H1 (cell line): ENCODE data around the gene TPD52L2. TPM values are rescaled to one million over a fixed set of nuclear protein-coding genes. Genes with fewer than 3 reads are reported as not detected.
A peak's percentile ranks its signal among the peaks of the same experiment; 100 is the strongest.

Source experiments
- CTCF ChIA-PET: fragments of 300-600 bp; sonication (Branson Sonifier 250); formaldehyde crosslinking; loops from one replicate; lab custom pipeline; 2021; ENCODE audit not compliant: partially characterized antibody; lab: Charles Lee
- POLR2A ChIA-PET: fragments of 300-600 bp; sonication (Branson Sonifier 250); formaldehyde crosslinking; loops from one replicate; lab custom pipeline; 2021; ENCODE audit warnings: inconsistent platforms; ENCODE audit not compliant: partially characterized antibody; lab: Charles Lee
- DNase-seq, 2 experiments: peaks; one replicate each; pipeline versions ENCODE4 v3.0.0 to v3.0.0-alpha.2; 2010 to 2022; ENCODE audit warnings: low spot score in 2 of 2, low read depth in 1 of 2, mixed read lengths in 1 of 2
- FAIRE-seq: peaks from 2 replicates; lab custom pipeline; 2011; peaks lifted over from hg19 to GRCh38; lab: Jason Lieb, UNC
- H2AFZ ChIP-seq: 2 replicates; pipeline ENCODE4 v1.8.1; 2012; ENCODE audit warnings: low read length, inconsistent platforms
- H2AK5ac ChIP-seq: 2 replicates; pipeline ENCODE4 v1.6.1; 2013; ENCODE audit warnings: low read depth, low read length
- H2BK120ac ChIP-seq: replicated peaks from 2 replicates; pipeline ENCODE3; 2013; ENCODE audit warnings: low read depth, low read length, inconsistent platforms
- H2BK12ac ChIP-seq: 2 replicates; pipeline ENCODE4 v1.6.1; 2013; ENCODE audit warnings: low read depth, low read length
- H2BK15ac ChIP-seq: 2 replicates; pipeline ENCODE4 v1.6.1; 2013; ENCODE audit warnings: low read length
- H2BK20ac ChIP-seq: 2 replicates; pipeline ENCODE4 v1.6.1; 2013; ENCODE audit warnings: low read length
- H2BK5ac ChIP-seq: 2 replicates; pipeline ENCODE4 v1.6.1; 2013; ENCODE audit warnings: low read depth, low read length
- H3K14ac ChIP-seq: 2 replicates; pipeline ENCODE4 v1.6.1; 2013; ENCODE audit warnings: inconsistent platforms; ENCODE audit not compliant: insufficient read length
- H3K18ac ChIP-seq: 2 replicates; pipeline ENCODE4 v1.6.1; 2013; ENCODE audit warnings: low read length; ENCODE audit errors: extremely low read depth
- H3K23ac ChIP-seq: 2 replicates; pipeline ENCODE4 v1.6.1; 2013; ENCODE audit warnings: inconsistent platforms; ENCODE audit not compliant: insufficient read length
- H3K23me2 ChIP-seq: 2 replicates; pipeline ENCODE4 v1.6.1; 2013; ENCODE audit warnings: low read depth, low read length
- H3K27ac ChIP-seq: 2 replicates; pipeline ENCODE4 v1.6.1; 2011; ENCODE audit warnings: low read depth, low read length, inconsistent platforms
- H3K27me3 ChIP-seq, 4 experiments: replicated peaks in 1 of 4; 1 replicate in 1 of 4; 2 replicates in 3 of 4; pipeline versions ENCODE4 v1.6.1 to v1.8.1; 2011 to 2013; ENCODE audit warnings: low read length in 3 of 4, mild to moderate bottlenecking in 3 of 4, inconsistent platforms in 2 of 4, mixed read lengths in 2 of 4, moderate library complexity in 1 of 4; ENCODE audit not compliant: control insufficient read depth in 3 of 4, insufficient read depth in 3 of 4; ENCODE audit errors: extremely low read depth in 1 of 4
- H3K36me3 ChIP-seq, 4 experiments: 2 replicates each; pipeline versions ENCODE4 v1.6.1 to v1.8.1; 2011 to 2013; ENCODE audit warnings: mild to moderate bottlenecking in 4 of 4, low read length in 3 of 4, moderate library complexity in 2 of 4, control low read depth in 1 of 4, inconsistent platforms in 1 of 4; ENCODE audit not compliant: insufficient read depth in 4 of 4, control insufficient read depth in 2 of 4
- H3K4ac ChIP-seq: replicated peaks from 2 replicates; pipeline ENCODE3; 2013; ENCODE audit warnings: low read length, low read depth, mixed read lengths, inconsistent platforms; ENCODE audit not compliant: insufficient read length
- H3K4me1 ChIP-seq, 4 experiments: replicated peaks in 1 of 4; 1 replicate in 1 of 4; 2 replicates in 3 of 4; pipeline versions ENCODE4 v1.6.1 to v1.8.1; 2011 to 2013; ENCODE audit warnings: low read length in 3 of 4, inconsistent platforms in 2 of 4, mixed read lengths in 1 of 4; ENCODE audit not compliant: insufficient read depth in 4 of 4, control insufficient read depth in 3 of 4
- H3K4me2 ChIP-seq, 2 experiments: 2 replicates each; pipeline versions ENCODE4 v1.6.1 to v1.8.1; 2011 to 2013; ENCODE audit warnings: low read depth in 2 of 2, low read length in 2 of 2, control low read depth in 1 of 2, inconsistent platforms in 1 of 2, mild to moderate bottlenecking in 1 of 2; ENCODE audit not compliant: insufficient read depth in 1 of 2
- H3K4me3 ChIP-seq, 4 experiments: fragments of 200-600, 300-600 bp in 1 of 4; sonication (generic), shearing (Covaris generic), sonication (Bioruptor Twin) in 1 of 4; 2 replicates each; pipeline versions ENCODE4 v1.5.1 to v1.8.1; 2011 to 2016; ENCODE audit warnings: low read length in 4 of 4, low read depth in 3 of 4, control low read depth in 2 of 4, inconsistent platforms in 2 of 4, mild to moderate bottlenecking in 2 of 4, mixed read lengths in 1 of 4, moderate library complexity in 1 of 4; ENCODE audit not compliant: insufficient read depth in 2 of 4; ENCODE audit errors: extremely low read depth in 1 of 4
- H3K56ac ChIP-seq: replicated peaks from 2 replicates; pipeline ENCODE3; 2013; ENCODE audit warnings: low read depth, mild to moderate bottlenecking, mixed read lengths, low read length, inconsistent platforms; ENCODE audit not compliant: insufficient read length
- H3K79me1 ChIP-seq: 2 replicates; pipeline ENCODE4 v1.6.1; 2013; ENCODE audit warnings: low read depth, low read length, control low read depth
- H3K79me2 ChIP-seq, 2 experiments: 2 replicates each; pipeline versions ENCODE4 v1.6.1 to v1.8.1; 2012 to 2013; ENCODE audit warnings: low read length in 2 of 2, mild to moderate bottlenecking in 2 of 2, inconsistent platforms in 1 of 2; ENCODE audit not compliant: insufficient read depth in 2 of 2, control insufficient read depth in 1 of 2
- H3K9ac ChIP-seq, 4 experiments: replicated peaks in 1 of 4; 1 replicate in 1 of 4; 2 replicates in 3 of 4; pipeline versions ENCODE4 v1.6.1 to v1.8.1; 2011 to 2013; ENCODE audit warnings: low read depth in 3 of 4, low read length in 3 of 4, control low read depth in 2 of 4, mild to moderate bottlenecking in 2 of 4, moderate library complexity in 2 of 4, inconsistent platforms in 1 of 4; ENCODE audit errors: extremely low read depth in 1 of 4
- H3K9me3 ChIP-seq, 2 experiments: 2 replicates each; pipeline versions ENCODE4 v1.6.1 to v1.8.1; 2012 to 2013; ENCODE audit warnings: mild to moderate bottlenecking in 2 of 2, moderate library complexity in 2 of 2, control low read depth in 1 of 2, inconsistent platforms in 1 of 2, low read depth in 1 of 2, low read length in 1 of 2, mixed read lengths in 1 of 2; ENCODE audit not compliant: insufficient read depth in 2 of 2
- H4K20me1 ChIP-seq, 2 experiments: replicated peaks in 1 of 2; 2 replicates each; pipeline versions ENCODE3 to v1.8.1; 2011 to 2013; ENCODE audit warnings: inconsistent platforms in 2 of 2, low read length in 2 of 2, mild to moderate bottlenecking in 1 of 2; ENCODE audit not compliant: insufficient read depth in 2 of 2, control insufficient read depth in 1 of 2
- H4K5ac ChIP-seq: 2 replicates; pipeline ENCODE4 v1.6.1; 2013; ENCODE audit warnings: low read length, low read depth, mixed read lengths, inconsistent platforms; ENCODE audit not compliant: insufficient read length
- H4K8ac ChIP-seq: 2 replicates; pipeline ENCODE4 v1.8.0; 2013; ENCODE audit warnings: mild to moderate bottlenecking, moderate library complexity, low read length, inconsistent platforms; ENCODE audit not compliant: insufficient read depth; ENCODE audit errors: extremely low read depth
- H4K91ac ChIP-seq: replicated peaks from 2 replicates; pipeline ENCODE3; 2013; ENCODE audit warnings: low read length, mixed read lengths, inconsistent platforms; ENCODE audit not compliant: insufficient read length
- ASH2L ChIP-seq: fragments of 200-600, 300-600 bp; sonication (generic); IDR thresholded peaks from one replicate; pipeline ENCODE4 v1.7.1; 2017; ENCODE audit warnings: low read length
- SUZ12 ChIP-seq: fragments of 200-600 bp; sonication (generic); IDR thresholded peaks from 2 replicates; pipeline ENCODE4 v1.6.1; 2012; ENCODE audit warnings: mild to moderate bottlenecking, inconsistent platforms, low read length, moderate library complexity, mixed read lengths
- WGBS, 2 experiments: shearing (Covaris generic) in 1 of 2; methylation state at CpG; one replicate each; pipeline versions ENCODE4 v1.1.6 to v1.1.7; 2013 to 2015; ENCODE audit warnings: low lambda C conversion rate in 2 of 2, mixed read lengths in 2 of 2, inconsistent platforms in 1 of 2, low coverage in 1 of 2, missing lambda C conversion rate in 1 of 2; ENCODE audit not compliant: insufficient replicate concordance in 2 of 2, insufficient coverage in 1 of 2, insufficient read length in 1 of 2; ENCODE audit errors: extremely low coverage in 1 of 2, missing lambda C conversion rate in 1 of 2; 5-methylcytosine and 5-hydroxymethylcytosine counted together
- polyA plus RNA-seq, 7 experiments: library from polyadenylated mRNA; depleted of rRNA in 3 of 7; stranded (reverse) in 5 of 7; unstranded in 2 of 7; fragments of >200 nt in 5 of 7; fragments of 200-250 nt in 2 of 7; gene quantifications; 1 replicate in 5 of 7; 2 replicates in 1 of 7; 4 replicates in 1 of 7; pipeline versions ENCODE4 v1.2.1 to v1.2.3, GENCODE V29; 2011 to 2013; ENCODE audit warnings: missing spikeins in 2 of 7, mixed read lengths in 2 of 7
- total RNA-seq: library from RNA; stranded (reverse); fragmentation: NEBNext Ultra II Directional; extraction: Animal tissue kit (Norgen Biotek cat#: 25700); gene quantifications from 2 replicates; pipeline ENCODE4 v1.2.1, GENCODE V29; 2021

The TPD52L2 gene
- total and polyA plus RNA-seq, 2 of the 8 experiments (the other 6 are each of a cell fraction or from before 2014, with no cell fraction given): 77.1 to 80.2 TPM

DNA sequence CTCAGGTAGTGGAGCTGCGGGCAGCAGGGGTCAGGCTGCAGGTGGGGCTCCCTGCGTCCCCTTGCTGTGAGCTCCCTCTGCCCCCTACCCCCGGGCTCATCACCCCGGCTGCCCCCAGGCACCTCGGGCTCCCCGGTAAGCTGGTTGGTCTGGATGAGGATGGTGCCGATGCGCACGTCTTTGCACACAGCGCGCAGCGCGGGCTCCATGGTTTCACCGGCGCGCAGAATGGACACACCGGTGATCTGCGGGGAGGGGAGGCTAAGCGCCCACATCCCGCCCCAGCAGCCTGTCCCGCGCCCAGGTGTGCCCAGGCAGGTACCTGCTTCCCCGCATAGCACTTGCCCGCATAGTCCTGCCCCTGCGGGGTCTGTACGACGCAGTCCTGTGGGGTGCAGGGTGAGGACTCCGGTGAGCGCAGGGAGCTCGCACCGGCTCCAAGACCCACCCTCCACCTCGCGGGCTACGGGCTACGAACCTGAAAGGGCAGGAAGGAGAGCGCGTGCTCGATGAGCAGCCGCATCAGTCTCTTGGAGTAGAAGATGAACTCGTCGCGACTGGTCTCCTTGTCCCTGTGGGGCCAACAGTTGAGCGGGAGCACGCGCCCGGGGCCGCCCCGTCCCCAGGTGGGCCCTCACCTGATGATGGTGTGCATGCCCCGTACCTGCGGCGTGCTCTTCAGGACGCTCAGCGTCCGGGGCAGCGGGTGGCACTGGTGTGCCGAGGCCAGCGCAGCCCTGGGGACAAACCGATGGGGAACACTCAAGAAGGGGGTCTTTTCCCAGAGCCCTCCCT is 75.6 kb downstream of the TPD52L2 start:
- Histone ChIP-seq H3K9me3 (no peaks in the 10 kb centered on the region), H3K27me3 (no peaks in the 10 kb centered on the region), H3K14ac (no peak overlapping the region), H3K79me2 (peaks cover 0 to 3% of the 10 kb centered on the region in 2 experiments; a peak in 1 of 4 replicates), H2AFZ (no peak overlapping the region), H3K56ac (no peak overlapping the region), H2BK12ac (peak overlapping the region; percentile 39; the same call in 1 of the 2 replicates), H2BK15ac (peak overlapping the region; percentile 46; the same call in 1 of the 2 replicates), H3K23ac (no peak overlapping the region), H3K18ac (peak overlapping the region; percentile 93), H4K8ac (peak overlapping the region; percentile 22), H3K23me2 (peaks cover 12% of the 10 kb centered on the region), H2BK5ac (peak overlapping the region; percentile 83), H3K27ac (peak overlapping the region; percentile 71; the same call in 1 of the 2 replicates), H3K4me1 (peaks cover 0 to 28% (median 13%) of the 10 kb centered on the region in 4 experiments; a peak in 6 of 7 replicates), H4K91ac (peak overlapping the region; percentile 68), H3K4me3 (peak overlapping the region; percentile 38 to 55 (median 44)), H4K20me1 (peaks cover 4 to 25% of the 10 kb centered on the region in 2 experiments), H3K4me2 (peak overlapping the region; percentile 73 to 98), H3K36me3 (peaks cover 3 to 21% (median 14%) of the 10 kb centered on the region in 4 experiments; a peak in 5 of 8 replicates), H3K79me1 (no peaks in the 10 kb centered on the region), H3K4ac (no peak overlapping the region), H2BK120ac (no peak overlapping the region), H3K9ac (peak overlapping the region in 3 of 4 experiments; percentile 5 to 51 (median 45); a peak in 5 of 7 replicates), H2BK20ac (no peak overlapping the region), H4K5ac (peak overlapping the region; percentile 45), H2AK5ac (no peak overlapping the region)
- ChIA-PET CTCF (interaction anchor here (0.6 to 5.4 kb wide), 7 partner anchors 11 to 166 kb away, joined by 3 to 28 read pairs (median 5); partner anchors contain the start of gene PRPF6), POLR2A (interaction anchor here (0.8 to 7.8 kb wide), 14 partner anchors 15 to 390 kb away, joined by 3 to 68 read pairs (median 3); partner anchors contain the start of genes OPRL1, SAMD10 and UCKL1)
- TF ChIP-seq SUZ12 (no peak), ASH2L (peak; percentile 2)
- 61% methylated on average over 46 of the region's 58 CpGs; no CpG with 5 or more reads in 1 of the 2 experiments for WGBS, 2 experiments
- DNase-seq: no peak
- FAIRE-seq: no peak
